ENCODE data around the gene ARF6.
A peak's percentile ranks its signal among the peaks of the same experiment; 100 is the strongest.

ARF6 gene

DNA sequence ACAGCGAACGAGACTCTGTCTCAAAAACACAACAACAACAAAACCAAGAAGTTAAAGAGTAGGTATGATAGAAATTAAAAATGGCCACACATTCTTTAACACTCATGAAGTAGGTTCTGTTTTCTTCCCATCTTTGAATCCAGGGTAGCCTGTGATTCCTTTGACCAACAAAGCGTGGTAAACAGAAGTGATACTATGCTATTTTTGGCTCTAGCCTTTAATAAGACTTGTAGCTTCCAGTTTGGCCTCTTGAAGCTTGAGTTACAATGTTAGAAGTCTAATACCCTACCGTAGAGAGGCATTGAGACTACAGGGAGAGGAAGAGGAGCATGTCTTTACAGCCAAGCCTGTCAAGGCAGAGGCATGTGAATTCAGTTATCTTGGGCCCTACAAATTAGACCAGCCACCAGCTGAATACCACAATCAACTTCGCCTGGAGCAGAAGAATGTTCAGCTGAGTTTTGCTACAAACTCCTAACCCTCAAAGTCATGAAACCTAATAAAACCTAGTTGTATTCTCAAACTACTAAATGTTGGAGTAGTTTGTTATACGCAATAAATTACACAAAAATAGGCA, 35.4 kb upstream of the ARF6 start:
- no peak overlapping the region for H2AFZ ChIP-seq (ENCODE audit: low read depth, low read length)
- H3K79me2 ChIP-seq (ENCODE audit: insufficient read depth, low read length): peaks cover 2% of the 10 kb centered on the region
- H3K4me1 ChIP-seq (ENCODE audit: insufficient read depth, low read length): peaks cover 31% of the 10 kb centered on the region
- no peaks in the 10 kb centered on the region; the same call in 1 of the 2 replicates for H3K36me3 ChIP-seq (ENCODE audit: insufficient read depth, low read length)
- TF ChIP-seq EZH2 (IDR thresholded peaks at IDR 0.05; ENCODE audit: borderline replicate concordance, low read depth, low read length, severe bottlenecking): no peak
- TF ChIP-seq, protein P1, sequence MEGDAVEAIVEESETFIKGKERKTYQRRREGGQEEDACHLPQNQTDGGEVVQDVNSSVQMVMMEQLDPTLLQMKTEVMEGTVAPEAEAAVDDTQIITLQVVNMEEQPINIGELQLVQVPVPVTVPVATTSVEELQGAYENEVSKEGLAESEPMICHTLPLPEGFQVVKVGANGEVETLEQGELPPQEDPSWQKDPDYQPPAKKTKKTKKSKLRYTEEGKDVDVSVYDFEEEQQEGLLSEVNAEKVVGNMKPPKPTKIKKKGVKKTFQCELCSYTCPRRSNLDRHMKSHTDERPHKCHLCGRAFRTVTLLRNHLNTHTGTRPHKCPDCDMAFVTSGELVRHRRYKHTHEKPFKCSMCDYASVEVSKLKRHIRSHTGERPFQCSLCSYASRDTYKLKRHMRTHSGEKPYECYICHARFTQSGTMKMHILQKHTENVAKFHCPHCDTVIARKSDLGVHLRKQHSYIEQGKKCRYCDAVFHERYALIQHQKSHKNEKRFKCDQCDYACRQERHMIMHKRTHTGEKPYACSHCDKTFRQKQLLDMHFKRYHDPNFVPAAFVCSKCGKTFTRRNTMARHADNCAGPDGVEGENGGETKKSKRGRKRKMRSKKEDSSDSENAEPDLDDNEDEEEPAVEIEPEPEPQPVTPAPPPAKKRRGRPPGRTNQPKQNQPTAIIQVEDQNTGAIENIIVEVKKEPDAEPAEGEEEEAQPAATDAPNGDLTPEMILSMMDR (IDR thresholded peaks at IDR 0.05; ENCODE audit: borderline replicate concordance, extremely low read depth, low read length, poor library complexity, severe bottlenecking): no peak
- H3K27ac ChIP-seq (ENCODE audit: low read length): no peak overlapping the region
- H3K4me3 ChIP-seq (ENCODE audit: low read depth in 1 of 2, low read length in 2 of 2): no peak overlapping the region
- no peaks in the 10 kb centered on the region for H4K20me1 ChIP-seq (ENCODE audit: insufficient read depth, low read length)
- DNase-seq (no peak), ATAC-seq (ENCODE audit: insufficient read depth, low read depth) (no peak)
- H3K9ac ChIP-seq (ENCODE audit: low read depth, low read length): no peak overlapping the region
- no peak overlapping the region for H3K4me2 ChIP-seq (ENCODE audit: insufficient read depth, low read length)
- H3K9me3 ChIP-seq (ENCODE audit: insufficient read depth, low read length, severe bottlenecking): no peaks in the 10 kb centered on the region
- H3K27me3 ChIP-seq (ENCODE audit: insufficient read depth, low read length, poor library complexity): no peaks in the 10 kb centered on the region

DNA sequence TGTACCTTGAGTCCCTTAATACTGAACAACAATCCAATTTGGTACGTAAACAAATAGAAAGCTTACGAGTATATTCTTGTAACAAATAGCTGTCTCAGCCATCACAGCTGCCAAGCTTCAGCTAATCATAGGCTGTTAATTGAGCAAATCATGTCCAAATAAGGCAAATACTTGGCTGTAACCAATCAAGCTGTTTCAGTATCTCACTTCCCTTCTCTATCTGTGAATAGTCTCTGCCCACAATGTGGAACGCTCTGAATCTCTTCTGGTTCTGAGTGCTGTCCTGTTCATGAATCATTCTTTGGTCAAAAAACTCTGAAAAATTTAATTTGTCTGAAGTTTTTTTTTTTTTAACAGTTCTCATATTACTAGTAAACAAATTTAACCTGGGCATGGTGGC, 34.5 kb upstream of the ARF6 start:
- H3K27ac ChIP-seq (ENCODE audit: low read length): no peak overlapping the region

DNA sequence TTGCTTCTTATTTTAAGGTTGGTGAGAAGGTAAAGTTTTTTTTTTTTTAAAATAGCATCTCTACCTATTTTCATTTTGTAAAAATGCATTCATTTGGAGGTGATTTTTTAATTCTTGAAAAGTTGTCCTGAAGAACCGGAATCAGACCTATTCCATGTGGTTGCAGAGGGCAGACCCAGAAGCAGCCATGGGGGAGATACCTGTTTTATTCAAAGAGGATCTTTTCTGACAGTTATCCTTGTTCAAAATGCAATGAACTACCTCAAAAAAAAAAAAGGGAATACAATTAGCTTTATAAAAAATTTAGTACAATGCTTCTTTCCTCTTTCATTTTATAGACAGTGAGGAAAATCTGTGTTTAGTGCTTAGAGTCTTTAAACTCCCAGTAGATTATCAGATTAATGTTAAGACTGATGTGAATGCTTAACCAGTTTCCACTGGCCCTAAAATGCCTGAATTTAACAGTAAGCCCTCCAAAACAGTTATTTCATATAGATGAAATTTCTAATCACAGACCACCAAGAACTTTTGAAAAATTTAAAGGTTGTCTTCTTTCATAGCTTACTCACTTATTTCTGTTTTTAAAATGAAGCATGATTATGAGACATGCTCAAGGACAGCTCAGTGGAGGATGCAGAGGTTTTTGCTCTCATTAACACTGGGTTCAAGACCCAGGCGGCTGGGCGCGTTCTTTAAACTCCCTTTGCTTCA, 31.7 kb upstream of the ARF6 start:
- H3K27me3 ChIP-seq (ENCODE audit: insufficient read depth, low read length, poor library complexity): no peaks in the 10 kb centered on the region
- peak overlapping the region; percentile 79 for H3K4me2 ChIP-seq (ENCODE audit: insufficient read depth, low read length)
- no peaks in the 10 kb centered on the region for H3K36me3 ChIP-seq (ENCODE audit: insufficient read depth, low read length)
- DNase-seq: no peak
- TF ChIP-seq EZH2 (IDR thresholded peaks at IDR 0.05; ENCODE audit: borderline replicate concordance, low read depth, low read length, severe bottlenecking): no peak
- TF ChIP-seq, protein P1 (IDR thresholded peaks at IDR 0.05; ENCODE audit: borderline replicate concordance, extremely low read depth, low read length, poor library complexity, severe bottlenecking): no peak
- peak overlapping the region; percentile 68 to 77 for H3K4me3 ChIP-seq (ENCODE audit: low read depth in 1 of 2, low read length in 2 of 2)
- peaks cover 46% of the 10 kb centered on the region for H3K4me1 ChIP-seq (ENCODE audit: insufficient read depth, low read length)
- no peaks in the 10 kb centered on the region for H4K20me1 ChIP-seq (ENCODE audit: insufficient read depth, low read length)
- peaks cover 10% of the 10 kb centered on the region for H3K79me2 ChIP-seq (ENCODE audit: insufficient read depth, low read length)
- H3K27ac ChIP-seq (ENCODE audit: low read length): peak overlapping the region; percentile 90
- H3K9ac ChIP-seq (ENCODE audit: low read depth, low read length): peak overlapping the region; percentile 72
- ATAC-seq (ENCODE audit: insufficient read depth, low read depth): no peak
- peak overlapping the region; percentile 100 for H2AFZ ChIP-seq (ENCODE audit: low read depth, low read length)
- H3K9me3 ChIP-seq (ENCODE audit: insufficient read depth, low read length, severe bottlenecking): no peaks in the 10 kb centered on the region

More for the DNA sequence above, 34.5 kb upstream of the ARF6 start:
- Histone ChIP-seq H3K36me3 (ENCODE audit: insufficient read depth, low read length) (no peaks in the 10 kb centered on the region), H3K9me3 (ENCODE audit: insufficient read depth, low read length, severe bottlenecking) (no peaks in the 10 kb centered on the region), H3K4me2 (ENCODE audit: insufficient read depth, low read length) (no peak overlapping the region), H3K4me1 (ENCODE audit: insufficient read depth, low read length) (peaks cover 27% of the 10 kb centered on the region), H2AFZ (ENCODE audit: low read depth, low read length) (no peak overlapping the region), H3K4me3 (ENCODE audit: low read depth in 1 of 2, low read length in 2 of 2) (no peak overlapping the region), H3K9ac (ENCODE audit: low read depth, low read length) (no peak overlapping the region), H3K79me2 (ENCODE audit: insufficient read depth, low read length) (peaks cover 5% of the 10 kb centered on the region), H3K27me3 (ENCODE audit: insufficient read depth, low read length, poor library complexity) (no peaks in the 10 kb centered on the region), H4K20me1 (ENCODE audit: insufficient read depth, low read length) (no peaks in the 10 kb centered on the region)
- DNase-seq (no peak), ATAC-seq (ENCODE audit: insufficient read depth, low read depth) (no peak)
- TF ChIP-seq, protein P1 (IDR thresholded peaks at IDR 0.05; ENCODE audit: borderline replicate concordance, extremely low read depth, low read length, poor library complexity, severe bottlenecking): no peak
- no peak for TF ChIP-seq EZH2 (IDR thresholded peaks at IDR 0.05; ENCODE audit: borderline replicate concordance, low read depth, low read length, severe bottlenecking)
